Measurements from ENCODE around the gene TP53I11.

Gene TP53I11

GRCh38 chr11:44982496-44983062, 31.9 kb upstream of the TP53I11 start:
- no peaks in the 10 kb centered on the region for H3K36me3 ChIP-seq (ENCODE audit: low read length)

GRCh38 chr11:44980533-44981427, 30.1 kb upstream of the TP53I11 start:
- no peaks in the 10 kb centered on the region for H3K9me2 ChIP-seq (replicated peaks; ENCODE audit: insufficient read depth, low read length)
- no peaks in the 10 kb centered on the region for H4K20me1 ChIP-seq (ENCODE audit: low read depth, low read length)
- no peaks in the 10 kb centered on the region for H3K27me3 ChIP-seq (ENCODE audit: low read length)

More at GRCh38 chr11:44982496-44983062, 31.9 kb upstream of the TP53I11 start:
- no peaks in the 10 kb centered on the region for H3K9me2 ChIP-seq (replicated peaks; ENCODE audit: insufficient read depth, low read length)
- no peak overlapping the region for H3K9ac ChIP-seq (ENCODE audit: low read length)
- H3K4me3 ChIP-seq (ENCODE audit: insufficient read depth, low read length, poor library complexity, severe bottlenecking), result no peak overlapping the region
- no peaks in the 10 kb centered on the region for H3K79me2 ChIP-seq (ENCODE audit: insufficient read depth, low read length)
- no peak for TF ChIP-seq EZH2phosphoT487 (conservative IDR thresholded peaks at IDR 0.05; ENCODE audit: low read length)
- no peak for TF ChIP-seq CTCF (IDR thresholded peaks at IDR 0.05; ENCODE audit: insufficient read depth, low read length, poor library complexity, severe bottlenecking)
- H4K20me1 ChIP-seq (ENCODE audit: low read depth, low read length), result no peaks in the 10 kb centered on the region
- no peaks in the 10 kb centered on the region for H3K9me3 ChIP-seq (ENCODE audit: insufficient read depth, low read length)
- no peak overlapping the region for H2AFZ ChIP-seq (ENCODE audit: low read depth, low read length, severe bottlenecking)
- H3K27me3 ChIP-seq (ENCODE audit: low read length), result no peaks in the 10 kb centered on the region
- H3K4me2 ChIP-seq (ENCODE audit: low read depth, low read length, poor library complexity, severe bottlenecking), result no peak overlapping the region
- H3K27ac ChIP-seq (ENCODE audit: low read depth, low read length), result no peak overlapping the region
- no peaks in the 10 kb centered on the region for H3F3A ChIP-seq (ENCODE audit: insufficient read depth)

GRCh38 chr11:44979543-44980399, 29.1 kb upstream of the TP53I11 start:
- Histone ChIP-seq H2AFZ (ENCODE audit: low read depth, low read length, severe bottlenecking) (no peak overlapping the region), H3K4me3 (ENCODE audit: insufficient read depth, low read length, poor library complexity, severe bottlenecking) (no peak overlapping the region), H3K9me2 (replicated peaks; ENCODE audit: insufficient read depth, low read length) (no peaks in the 10 kb centered on the region), H3K36me3 (ENCODE audit: low read length) (no peaks in the 10 kb centered on the region), H3K27ac (ENCODE audit: low read depth, low read length) (no peak overlapping the region), H3F3A (ENCODE audit: insufficient read depth) (no peaks in the 10 kb centered on the region), H3K27me3 (ENCODE audit: low read length) (no peaks in the 10 kb centered on the region), H4K20me1 (ENCODE audit: low read depth, low read length) (no peaks in the 10 kb centered on the region), H3K9me3 (ENCODE audit: insufficient read depth, low read length) (no peaks in the 10 kb centered on the region), H3K4me2 (ENCODE audit: low read depth, low read length, poor library complexity, severe bottlenecking) (no peak overlapping the region), H3K79me2 (ENCODE audit: insufficient read depth, low read length) (no peaks in the 10 kb centered on the region), H3K9ac (ENCODE audit: low read length) (no peak overlapping the region)
- TF ChIP-seq EZH2phosphoT487 (conservative IDR thresholded peaks at IDR 0.05; ENCODE audit: low read length), result no peak
- TF ChIP-seq CTCF (IDR thresholded peaks at IDR 0.05; ENCODE audit: insufficient read depth, low read length, poor library complexity, severe bottlenecking), result no peak

More at GRCh38 chr11:44980533-44981427, 30.1 kb upstream of the TP53I11 start:
- H3K27ac ChIP-seq (ENCODE audit: low read depth, low read length), result no peak overlapping the region
- no peaks in the 10 kb centered on the region for H3F3A ChIP-seq (ENCODE audit: insufficient read depth)
- H3K4me3 ChIP-seq (ENCODE audit: insufficient read depth, low read length, poor library complexity, severe bottlenecking), result no peak overlapping the region
- H3K36me3 ChIP-seq (ENCODE audit: low read length), result no peaks in the 10 kb centered on the region
- no peak for TF ChIP-seq EZH2phosphoT487 (conservative IDR thresholded peaks at IDR 0.05; ENCODE audit: low read length)
- no peak for TF ChIP-seq CTCF (IDR thresholded peaks at IDR 0.05; ENCODE audit: insufficient read depth, low read length, poor library complexity, severe bottlenecking)
- no peaks in the 10 kb centered on the region for H3K9me3 ChIP-seq (ENCODE audit: insufficient read depth, low read length)
- H3K9ac ChIP-seq (ENCODE audit: low read length), result no peak overlapping the region
- no peak overlapping the region for H3K4me2 ChIP-seq (ENCODE audit: low read depth, low read length, poor library complexity, severe bottlenecking)
- no peaks in the 10 kb centered on the region for H3K79me2 ChIP-seq (ENCODE audit: insufficient read depth, low read length)
- H2AFZ ChIP-seq (ENCODE audit: low read depth, low read length, severe bottlenecking), result no peak overlapping the region
